Heart left ventricle (tissue), 16 donors: Measurements from ENCODE around the gene PUM1. TPM values are rescaled to one million over a fixed set of nuclear protein-coding genes. Genes with fewer than 3 reads are reported as not detected.

Experiments used
- ATAC-seq, 4 donors: fragments of 200-7000 bp; cut with Tn5 transposase; one replicate each; pipeline ENCODE4 v1.9.1; 2020 to 2022; ENCODE audit warnings: moderate library complexity in 4 of 4, mild to moderate bottlenecking in 3 of 4, moderate number of reproducible peaks in 1 of 4
- DNase-seq, 5 donors: peaks; one replicate each; pipeline ENCODE4 v3.0.0-alpha.2; 2020
- H3K27ac ChIP-seq, 12 donors: fragments of 200-600 bp; sonication (generic) in 4 of 12; one replicate each; pipeline versions ENCODE4 v1.5.0 to v1.8.0; 2016 to 2022; ENCODE audit warnings: mild to moderate bottlenecking in 2 of 12
- H3K27me3 ChIP-seq, 9 donors: fragments of 200-600 bp; sonication (generic) in 2 of 9; one replicate each; pipeline versions ENCODE4 v1.5.1 to v1.8.0; 2016 to 2022; ENCODE audit warnings: mild to moderate bottlenecking in 3 of 9
- H3K36me3 ChIP-seq, 9 donors: fragments of 200-600 bp; sonication (generic) in 2 of 9; one replicate each; pipeline versions ENCODE4 v1.5.0 to v1.8.0; 2018 to 2022; ENCODE audit warnings: mild to moderate bottlenecking in 2 of 9
- H3K4me1 ChIP-seq, 12 donors: fragments of 200-600 bp; sonication (generic) in 4 of 12; one replicate each; pipeline versions ENCODE4 v1.5.0 to v1.8.0; 2016 to 2022; ENCODE audit warnings: mild to moderate bottlenecking in 3 of 12
- H3K4me3 ChIP-seq, 12 donors: fragments of 200-600 bp; sonication (generic) in 4 of 12; one replicate each; pipeline versions ENCODE4 v1.5.0 to v1.8.0; 2017 to 2022; ENCODE audit warnings: mild to moderate bottlenecking in 9 of 12, moderate library complexity in 4 of 12
- H3K9me3 ChIP-seq, 12 donors: fragments of 200-600 bp; sonication (generic) in 4 of 12; one replicate each; pipeline versions ENCODE4 v1.5.0 to v1.8.0; 2016 to 2022; ENCODE audit warnings: mild to moderate bottlenecking in 1 of 12
- POLR2A ChIP-seq, 2 donors: fragments of 450-650 bp; IDR thresholded peaks; one replicate each; pipeline ENCODE4 v1.6.1; 2017; ENCODE audit warnings: antibody characterized with exemption in 2 of 2, mild to moderate bottlenecking in 2 of 2, moderate library complexity in 2 of 2
- WGBS, 4 donors: extraction: QIAGEN DNeasy Blood & Tissue Kit in 2 of 4; methylation state at CpG; one replicate each; pipeline versions ENCODE4 v1.1.5 to v1.1.7; 2013 to 2018; 5-methylcytosine and 5-hydroxymethylcytosine counted together
- intact Hi-C, 10 donors: fragments of 100-400 bp; cut with DNase I; formaldehyde crosslinking; loops; one replicate each; pipeline versions ENCODE4 v1.11.1 to v1.14.2; 2022
- polyA plus RNA-seq, 2 donors: library from polyadenylated mRNA; stranded (reverse); fragments of 200-250 nt; gene quantifications; one replicate each; pipeline ENCODE4 v1.2.3, GENCODE V29; 2013
- total RNA-seq, 9 donors: library from RNA; depleted of rRNA in 2 of 9; stranded (reverse); fragments of >200 nt in 2 of 9; fragmentation: NEBNext Ultra II Directional in 3 of 9; extraction: Animal tissue kit (Norgen Biotek cat#: 25700) in 3 of 9; gene quantifications; one replicate each; pipeline versions ENCODE4 v1.1.0 to v1.2.4, GENCODE V29; 2016 to 2023
- TF ChIP-seq, protein P1 (sequence below), 12 donors: fragments of 200-600 bp; sonication (generic) in 4 of 12; IDR thresholded peaks; one replicate each; pipeline versions ENCODE4 v1.5.0 to v1.8.0; 2018 to 2022; ENCODE audit warnings: antibody characterized with exemption in 12 of 12, mild to moderate bottlenecking in 5 of 12
- donor health status: ischemic (EF 13 %, LVEDD 7.1; RV severe dilation, severe dysfunction).
- donor health status: healthy with polysubstance abuse.
- donor health status: DM: no; HTN: yes; CAD: no.
- donor health status: DM: no; HTN: no; CAD: no.
- donor health status: ischemic (EF 25% LVEDD 6.9; RV normal size, moderate dysfunction).
- donor health status: ischemic (EF 25% LVEDD 5.7; RV mildly dilated, moderate dysfunction).
- donor health status: healthy.
- donor health status: DM: yes; HTN: yes; CAD: no.
- donor health status: ischemic (EF 35%, LVEDD 5.7; RV mildly dilated, moderate dysfunction).
- donor health status: nonischemic (EF 11% LVEDD 7.7; RV severe dilation, severe dysfunction).
- donor health status: DM: yes; HTN: yes; CAD: no.
- donor health status: PGD.
- donor health status: ischemic (EF 29% LVEDD 5.4; RV normal size, mild dysfunction).
- donor health status: nonischemic (EF 23%, LVEDD 6.1; RV moderate dilation, normal function).

PUM1 gene
- total and polyA plus RNA-seq, 11 donors: 19.2 to 96.3 (median 70.7) TPM

DNA sequence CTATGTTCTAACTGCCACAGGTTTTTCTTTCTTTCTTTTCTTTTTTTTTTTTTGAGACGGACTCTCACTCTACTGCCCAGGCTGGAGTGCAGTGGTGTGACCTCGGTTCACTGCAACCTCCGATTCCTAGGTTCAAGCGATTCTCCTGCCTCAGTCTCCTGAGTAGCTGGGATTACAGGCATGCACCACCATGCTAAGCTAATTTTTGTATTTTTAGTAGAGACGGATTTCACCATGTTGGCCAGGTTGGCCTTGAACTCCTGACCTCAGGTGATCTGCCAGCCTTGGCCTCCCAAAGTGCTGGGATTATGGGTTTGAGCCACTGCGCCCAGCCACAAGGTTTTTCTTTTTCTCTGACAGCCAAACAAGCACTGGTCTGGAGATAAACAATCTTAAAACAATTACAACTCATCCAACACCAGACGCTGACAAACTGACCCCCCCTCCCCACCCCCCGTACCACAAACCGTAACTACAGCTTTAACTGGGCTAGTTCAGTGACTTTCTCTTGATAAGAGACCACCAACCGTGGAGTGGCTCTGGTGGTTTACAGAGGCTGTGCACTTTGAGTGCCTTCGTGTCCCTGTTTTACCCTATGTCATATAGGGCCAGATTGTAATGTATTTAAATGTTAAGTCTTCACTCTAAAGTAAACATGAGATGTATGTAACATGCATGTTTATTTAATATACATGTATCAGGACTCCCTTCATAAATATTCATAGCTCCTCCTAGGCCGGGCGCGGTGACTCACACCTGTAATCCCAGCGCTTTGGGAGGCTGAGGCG, 19.5 kb upstream of the PUM1 start:
- Histone ChIP-seq H3K36me3 (no peaks in the 10 kb centered on the region), H3K4me1 (no peaks in the 10 kb centered on the region), H3K27ac (no peak overlapping the region), H3K4me3 (no peak overlapping the region), H3K9me3 (no peaks in the 10 kb centered on the region), H3K27me3 (no peaks in the 10 kb centered on the region)
- WGBS, 4 donors: 78 to 86% (median 79%) methylated on average over 16 of the region's 16 CpGs
- intact Hi-C loops: no loop called here
- no peak for ATAC-seq
- TF ChIP-seq POLR2A (IDR thresholded peaks at IDR 0.05): no peak
- TF ChIP-seq, protein P1, sequence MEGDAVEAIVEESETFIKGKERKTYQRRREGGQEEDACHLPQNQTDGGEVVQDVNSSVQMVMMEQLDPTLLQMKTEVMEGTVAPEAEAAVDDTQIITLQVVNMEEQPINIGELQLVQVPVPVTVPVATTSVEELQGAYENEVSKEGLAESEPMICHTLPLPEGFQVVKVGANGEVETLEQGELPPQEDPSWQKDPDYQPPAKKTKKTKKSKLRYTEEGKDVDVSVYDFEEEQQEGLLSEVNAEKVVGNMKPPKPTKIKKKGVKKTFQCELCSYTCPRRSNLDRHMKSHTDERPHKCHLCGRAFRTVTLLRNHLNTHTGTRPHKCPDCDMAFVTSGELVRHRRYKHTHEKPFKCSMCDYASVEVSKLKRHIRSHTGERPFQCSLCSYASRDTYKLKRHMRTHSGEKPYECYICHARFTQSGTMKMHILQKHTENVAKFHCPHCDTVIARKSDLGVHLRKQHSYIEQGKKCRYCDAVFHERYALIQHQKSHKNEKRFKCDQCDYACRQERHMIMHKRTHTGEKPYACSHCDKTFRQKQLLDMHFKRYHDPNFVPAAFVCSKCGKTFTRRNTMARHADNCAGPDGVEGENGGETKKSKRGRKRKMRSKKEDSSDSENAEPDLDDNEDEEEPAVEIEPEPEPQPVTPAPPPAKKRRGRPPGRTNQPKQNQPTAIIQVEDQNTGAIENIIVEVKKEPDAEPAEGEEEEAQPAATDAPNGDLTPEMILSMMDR (IDR thresholded peaks at IDR 0.05): no peak
- no peak for DNase-seq

GRCh38 chr1:31082385-31082784, 16.9 kb upstream of the PUM1 start:
- Histone ChIP-seq H3K4me3 (no peak overlapping the region), H3K9me3 (no peaks in the 10 kb centered on the region), H3K27me3 (no peaks in the 10 kb centered on the region), H3K27ac (no peak overlapping the region), H3K4me1 (no peaks in the 10 kb centered on the region), H3K36me3 (no peaks in the 10 kb centered on the region)
- WGBS, 4 donors: 94 to 98% (median 95%) methylated on average over 3 of the region's 3 CpGs
- ATAC-seq (no peak), DNase-seq (no peak)
- TF ChIP-seq POLR2A (IDR thresholded peaks at IDR 0.05): no peak
- TF ChIP-seq, protein P1 (IDR thresholded peaks at IDR 0.05): no peak
- intact Hi-C loops: no loop called here

DNA sequence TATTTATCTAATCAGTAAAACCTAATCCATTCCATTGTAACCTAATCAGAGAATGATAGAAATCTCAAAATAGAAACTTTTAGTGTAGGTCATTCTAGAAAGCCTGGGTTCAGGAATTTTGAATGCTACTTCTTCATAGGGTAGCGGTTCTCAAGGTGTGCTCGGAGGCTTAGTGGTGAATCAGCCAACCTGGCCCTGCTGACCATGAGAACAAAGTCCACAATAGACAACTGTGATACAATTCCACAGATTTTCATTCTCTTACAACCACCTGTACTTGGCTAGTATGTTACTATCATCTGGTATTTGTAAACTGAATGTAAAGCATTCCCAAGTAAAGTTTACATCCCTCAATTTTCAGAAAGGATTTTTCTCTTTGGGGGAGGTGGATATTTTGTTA, 7.5 kb upstream of the PUM1 start:
- H3K4me3 ChIP-seq: no peak overlapping the region
- H3K27me3 ChIP-seq: no peaks in the 10 kb centered on the region
- TF ChIP-seq POLR2A (IDR thresholded peaks at IDR 0.05): no peak
- TF ChIP-seq, protein P1 (IDR thresholded peaks at IDR 0.05): no peak
- no peak for ATAC-seq
- H3K9me3 ChIP-seq: no peaks in the 10 kb centered on the region
- H3K4me1 ChIP-seq: no peaks in the 10 kb centered on the region
- intact Hi-C loops: no loop called here
- no peak overlapping the region for H3K27ac ChIP-seq
- 92 to 99% (median 96%) methylated on average over 2 of the region's 2 CpGs for WGBS, 4 donors
- no peak for DNase-seq
- no peaks in the 10 kb centered on the region for H3K36me3 ChIP-seq

DNA sequence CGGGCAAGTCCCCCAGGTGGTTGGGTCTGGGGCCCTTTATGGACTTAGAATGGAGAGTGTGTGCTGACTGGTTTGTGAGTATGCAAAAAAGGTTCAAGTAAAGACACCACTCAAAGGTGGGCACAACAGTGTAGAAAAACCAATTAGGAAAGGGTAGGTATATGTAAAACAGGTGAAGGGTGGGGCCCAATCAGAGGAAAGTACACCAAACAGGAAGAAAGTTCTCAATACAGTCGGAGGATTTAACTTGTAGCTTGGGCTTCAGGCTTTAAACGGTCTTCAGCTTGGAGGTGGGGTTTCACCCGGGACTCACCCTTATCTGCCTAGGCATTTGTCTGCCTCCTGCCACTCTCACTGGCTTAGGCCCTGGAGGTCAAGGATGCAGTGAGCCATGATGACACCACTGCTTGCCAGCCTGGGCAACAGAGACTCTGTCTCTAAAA, 6.8 kb upstream of the PUM1 start:
- no peak overlapping the region for H3K4me3 ChIP-seq
- WGBS, 4 donors: 49 to 56% (median 54%) methylated on average over 4 of the region's 4 CpGs
- H3K36me3 ChIP-seq: no peaks in the 10 kb centered on the region
- no peaks in the 10 kb centered on the region for H3K27me3 ChIP-seq
- ATAC-seq: no peak
- no peaks in the 10 kb centered on the region for H3K4me1 ChIP-seq
- TF ChIP-seq, protein P1 (IDR thresholded peaks at IDR 0.05): no peak
- TF ChIP-seq POLR2A (IDR thresholded peaks at IDR 0.05): no peak
- intact Hi-C loops: no loop called here
- DNase-seq: no peak
- no peaks in the 10 kb centered on the region for H3K9me3 ChIP-seq
- H3K27ac ChIP-seq: no peak overlapping the region
